Measurements from ENCODE around the gene COP1.

DNA sequence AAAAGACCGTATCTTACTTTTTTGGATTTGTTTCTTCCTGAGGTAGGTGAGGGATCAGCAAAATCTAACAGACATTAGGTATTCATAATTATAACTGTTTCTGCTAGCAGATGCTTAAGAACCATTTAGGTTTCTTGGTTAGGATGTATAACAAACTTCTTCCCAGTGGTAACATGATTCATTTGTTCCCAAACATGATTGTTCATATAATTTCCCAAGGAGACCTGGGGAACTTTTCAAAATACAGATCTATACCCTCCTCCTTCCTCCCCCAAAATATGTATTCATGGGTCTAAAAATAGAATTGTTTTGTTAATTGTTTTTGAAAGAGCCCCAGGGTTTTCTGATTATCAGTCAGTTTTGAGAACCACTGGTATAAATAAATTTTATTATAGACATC, 228.2 kb downstream of the COP1 start:
- TF ChIP-seq CTCF (IDR thresholded peaks at IDR 0.05): no peak
- TF ChIP-seq EZH2 (IDR thresholded peaks at IDR 0.05; ENCODE audit: borderline replicate concordance, insufficient read depth, low read depth, low read length, poor library complexity, severe bottlenecking): no peak
